ENCODE results near the gene CCL19.

CCL19 gene

DNA sequence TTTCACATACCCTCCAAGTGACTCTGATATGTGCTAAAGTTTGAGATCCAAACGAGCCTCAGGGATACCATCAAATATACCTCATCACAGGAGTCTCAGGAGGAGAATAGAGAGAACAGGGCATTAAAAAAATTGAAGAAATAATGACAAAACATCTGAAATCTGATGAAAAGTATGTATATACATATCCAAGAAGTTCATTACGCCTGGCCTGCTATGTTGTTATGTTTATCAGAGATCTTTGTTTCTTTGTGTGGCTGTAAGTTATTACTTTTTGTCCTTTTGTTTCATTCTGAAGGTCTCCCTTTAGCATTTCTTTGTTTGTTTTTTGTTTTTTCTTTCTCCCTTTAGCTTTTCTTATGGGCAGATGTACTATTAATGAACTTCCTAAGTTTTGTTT lies 2.5 kb upstream of the CCL19 start:
- no peak for DNase-seq

DNA sequence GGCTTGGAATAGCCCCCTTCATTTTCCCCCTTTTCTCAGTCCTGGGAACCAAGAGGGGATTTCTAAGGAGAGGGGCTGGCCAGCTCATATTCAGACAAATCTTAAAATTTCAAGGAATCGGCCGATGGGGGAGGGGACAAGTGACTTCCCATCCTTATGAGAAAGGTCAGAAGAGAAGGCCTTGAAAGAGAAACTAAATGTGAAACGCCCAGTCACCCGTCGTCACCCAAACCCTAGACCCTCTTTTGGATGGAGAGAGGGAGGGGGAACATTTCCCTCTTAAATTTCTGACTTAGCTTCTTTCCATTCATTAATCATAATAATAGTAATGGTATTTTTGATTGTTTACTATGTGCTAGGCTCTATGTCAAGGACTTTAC lies 850 bp upstream of the CCL19 start:
- DNase-seq = no peak

DNA sequence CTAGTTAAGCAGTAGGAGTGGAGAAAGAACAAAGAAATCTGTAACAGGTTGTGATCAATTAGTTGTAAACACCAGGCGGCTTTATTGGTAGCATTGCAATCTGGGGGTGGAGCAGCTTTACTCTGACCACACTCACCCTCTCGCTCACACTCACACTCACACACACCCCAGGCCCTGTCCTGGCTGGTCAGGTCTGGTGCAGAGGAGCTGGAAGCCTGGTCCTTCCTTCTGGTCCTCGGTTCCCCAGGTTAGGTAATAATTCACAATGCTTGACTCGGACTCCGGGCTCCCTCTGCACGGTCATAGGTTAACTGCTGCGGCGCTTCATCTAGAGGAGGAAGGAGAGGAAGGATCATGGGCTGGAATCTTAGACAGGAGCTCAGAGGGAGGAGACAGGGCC lies 1.6 kb downstream of the CCL19 start:
- DNase-seq = no peak

- no peak for DNase-seq
These were observed 2.0 kb downstream of the CCL19 start for GRCh38 chr9:34689116-34689470.

- no peak for DNase-seq
These were observed 2.6 kb downstream of the CCL19 start for GRCh38 chr9:34688329-34689115.

- no peak for DNase-seq
These were observed 3.6 kb downstream of the CCL19 start for GRCh38 chr9:34687276-34688030.

GRCh38 chr9:34686732-34687131 lies 4.3 kb downstream of the CCL19 start:
- DNase-seq = no peak

- DNase-seq = no peak
These were observed 4.8 kb downstream of the CCL19 start for GRCh38 chr9:34686231-34686630.

GRCh38 chr9:34685591-34685990 lies 5.5 kb downstream of the CCL19 start:
- no peak for DNase-seq

DNA sequence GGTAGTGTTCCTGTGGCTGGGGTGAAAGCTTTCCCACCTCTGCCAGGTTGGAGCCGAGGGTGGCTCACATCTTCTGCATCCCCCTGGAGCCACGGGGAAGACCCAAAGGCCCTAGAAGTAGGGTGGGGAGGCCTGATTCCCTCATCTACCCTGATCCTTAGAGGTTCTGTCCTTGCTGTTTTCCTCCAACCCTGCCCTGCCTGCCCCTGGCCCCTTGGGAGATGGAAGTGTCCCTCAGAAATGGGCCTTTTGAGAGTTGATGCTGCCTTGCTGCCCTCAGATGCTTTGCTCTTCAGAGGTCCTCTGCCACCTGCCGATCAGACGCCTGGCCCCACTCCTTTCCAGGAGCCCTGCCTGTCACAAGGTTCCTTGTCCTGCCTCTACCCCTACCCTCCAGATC lies 6.3 kb downstream of the CCL19 start:
- no peak for DNase-seq

DNA sequence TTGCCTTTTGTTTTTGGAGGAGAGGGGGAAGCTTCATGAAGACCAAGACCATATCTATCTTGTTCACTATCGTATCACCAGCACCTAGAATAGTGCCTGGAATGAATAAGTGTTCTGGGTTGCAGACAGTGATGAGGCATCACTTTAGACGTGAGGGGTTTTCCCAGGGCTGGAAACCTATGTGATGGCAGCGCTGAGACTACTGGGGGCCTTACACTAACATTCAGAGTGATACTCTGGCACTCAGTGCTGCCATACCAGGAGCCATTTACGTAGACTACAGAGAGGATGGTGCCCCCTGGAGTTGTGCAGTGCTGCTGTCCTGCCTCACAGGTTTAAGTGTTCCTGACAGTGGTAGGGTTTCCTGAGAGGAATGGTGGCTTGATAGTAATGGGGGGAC lies 6.9 kb downstream of the CCL19 start:
- no peak for DNase-seq

GRCh38 chr9:34675869-34676268 lies 15.2 kb downstream of the CCL19 start:
- no peak for DNase-seq

DNA sequence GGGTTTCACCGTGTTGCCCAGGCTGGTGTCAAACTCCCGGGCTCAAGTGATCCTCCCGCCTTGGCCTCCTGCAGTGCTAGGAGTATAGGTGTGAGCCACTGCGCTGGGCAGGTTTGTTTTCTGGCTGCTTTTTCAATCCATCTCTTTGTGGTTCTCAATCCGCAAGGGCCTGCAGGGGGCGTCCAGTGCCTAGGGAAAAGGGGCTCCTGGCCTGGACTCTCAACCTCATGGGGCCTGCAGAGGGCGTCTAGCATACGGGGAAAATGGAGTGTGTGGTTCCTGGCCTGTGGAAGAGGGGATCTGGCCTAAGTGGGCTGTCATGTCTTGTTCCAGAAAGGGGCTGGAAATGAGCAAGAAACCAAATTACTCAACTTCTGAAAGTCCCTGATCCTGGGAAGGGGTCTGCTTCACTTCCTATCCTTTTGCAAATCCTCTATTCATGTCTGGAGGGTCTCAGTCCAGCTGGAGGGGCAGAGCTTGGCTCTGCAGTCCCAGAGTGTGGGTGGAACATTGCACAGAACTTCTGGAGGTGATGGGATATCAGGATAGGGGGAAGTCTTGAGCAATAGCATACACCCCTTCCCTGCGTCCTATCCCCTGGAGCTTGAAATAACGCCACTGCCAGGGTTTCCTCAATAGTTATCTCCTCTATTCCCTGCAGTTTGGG lies 15.9 kb downstream of the CCL19 start:
- DNase-seq = peak; percentile 47 to 50

DNA sequence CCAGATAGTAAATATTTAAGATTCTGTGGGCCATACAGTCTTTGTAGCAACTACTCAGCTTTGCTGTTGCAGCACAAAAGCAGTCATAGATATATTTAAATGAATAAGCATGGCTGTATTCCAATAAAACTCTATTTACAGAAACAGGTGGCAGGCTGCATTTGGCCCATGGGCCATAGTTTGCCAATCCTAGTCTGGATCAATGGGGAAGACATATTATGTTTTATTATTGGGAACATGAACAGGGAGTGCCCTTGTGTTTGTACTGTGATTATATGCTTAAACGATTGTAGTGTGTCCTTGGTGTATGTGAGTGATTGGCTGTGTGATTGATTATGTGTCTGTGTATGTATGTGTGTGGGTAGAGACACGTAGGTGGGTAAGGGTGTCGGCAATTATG lies 16.6 kb downstream of the CCL19 start:
- DNase-seq = no peak

- DNase-seq = no peak
These were observed 19.8 kb downstream of the CCL19 start for GRCh38 chr9:34671307-34671706.

- DNase-seq = no peak
These were observed 21.1 kb downstream of the CCL19 start for GRCh38 chr9:34669809-34670562.

DNA sequence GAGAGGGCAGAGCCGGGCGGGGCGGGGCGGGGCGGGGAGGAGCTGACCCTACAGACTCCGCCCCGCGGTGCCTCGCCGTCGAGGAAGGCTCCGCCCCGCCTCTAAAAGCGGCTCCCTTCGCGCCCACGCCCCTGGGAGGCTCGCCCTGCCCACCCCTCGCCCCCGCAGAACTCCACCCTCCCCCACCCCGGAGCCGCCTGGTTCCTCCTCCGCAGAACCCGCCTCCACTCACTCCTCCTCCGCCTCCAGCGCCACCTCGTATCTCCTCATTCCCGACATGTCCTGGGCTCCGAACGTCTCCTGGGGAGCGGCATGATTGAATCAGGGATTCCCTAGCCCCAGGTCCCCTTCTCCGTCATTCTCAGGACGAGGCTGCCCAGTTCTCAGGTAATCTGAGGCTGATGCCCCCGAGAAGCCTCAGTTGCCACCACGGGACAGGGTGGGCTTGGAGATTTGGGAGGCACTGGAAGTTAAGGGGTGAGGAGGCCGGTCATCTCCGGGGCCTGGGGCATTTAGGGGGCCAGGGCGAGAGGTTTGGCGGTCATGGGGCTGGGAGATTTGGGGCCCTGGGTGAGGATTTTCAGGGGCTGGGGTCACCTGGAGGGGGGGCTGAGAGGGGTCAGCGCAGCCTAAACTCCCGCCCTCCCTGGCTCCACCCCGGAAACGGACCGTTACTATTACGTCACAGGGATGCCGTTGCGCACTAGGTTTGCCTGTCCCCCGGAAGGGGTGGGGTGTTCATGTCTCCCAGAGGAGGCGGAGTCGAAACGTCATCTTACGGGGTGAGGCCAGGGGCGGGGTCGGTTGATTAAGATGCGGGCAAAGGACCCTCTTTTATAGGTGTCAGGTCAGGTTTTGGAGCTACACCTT lies 25.5 kb downstream of the CCL19 start:
- DNase-seq = peak; percentile 72 to 76

DNA sequence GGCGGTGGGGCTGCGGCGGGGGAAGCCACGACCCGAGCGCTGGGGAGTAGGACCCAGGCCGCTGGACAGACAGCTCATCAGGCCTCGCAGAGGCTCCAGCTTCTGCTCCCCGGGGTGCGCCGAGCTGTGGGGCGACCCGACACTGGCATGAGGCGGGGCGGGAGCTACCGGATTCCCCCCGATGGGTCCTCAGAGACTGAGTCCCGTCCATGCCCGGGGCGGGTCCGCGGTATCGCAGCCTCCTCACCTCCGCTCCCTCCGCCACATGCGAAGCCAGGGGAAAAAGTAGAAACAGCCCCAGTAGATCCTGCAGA lies 26.1 kb downstream of the CCL19 start:
- DNase-seq = no peak

DNA sequence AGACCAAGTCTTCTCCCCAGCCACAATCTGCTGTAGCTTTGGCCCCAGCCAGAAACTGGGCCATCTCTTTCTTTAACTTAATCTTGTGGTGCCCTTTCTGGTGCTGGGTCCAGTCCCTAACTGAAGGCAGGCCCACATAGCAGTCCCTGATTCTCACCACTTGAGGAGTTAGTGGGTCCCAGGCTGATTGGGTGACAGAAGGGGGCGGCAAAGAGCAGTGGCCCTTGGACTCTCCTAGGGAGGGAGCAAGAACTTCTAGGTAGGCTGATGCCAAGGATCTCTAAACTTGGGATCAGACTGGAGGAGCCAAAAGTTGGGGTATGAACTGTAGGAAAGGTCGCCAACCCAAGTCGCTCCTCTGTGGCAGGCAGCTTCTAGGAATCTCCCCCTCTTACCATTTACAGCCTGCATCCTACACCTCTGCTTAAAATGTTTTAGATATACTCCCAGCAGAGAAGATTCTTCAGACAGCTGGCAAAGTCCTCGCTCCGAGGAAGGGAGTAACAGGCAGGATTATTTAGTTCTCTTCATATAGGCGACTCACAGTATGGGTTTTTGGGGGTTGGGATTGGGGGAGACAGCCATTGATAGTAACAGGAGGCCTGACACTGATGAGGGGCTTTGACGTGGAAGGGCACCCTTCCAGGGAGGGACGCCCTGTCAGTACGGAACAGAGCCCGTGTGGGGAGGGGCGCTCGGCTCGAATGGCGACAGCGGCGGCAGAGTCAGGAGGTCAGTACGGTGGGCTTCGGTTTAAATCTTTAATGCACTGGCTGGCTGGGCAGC lies 26.6 kb downstream of the CCL19 start:
- DNase-seq = peak; percentile 46 to 49

- no peak for DNase-seq
These were observed 27.8 kb downstream of the CCL19 start for GRCh38 chr9:34663303-34663605.

GRCh38 chr9:34662526-34663302 lies 28.4 kb downstream of the CCL19 start, which contains the start of gene CCL27:
TSS of gene CCL27 (minus strand) at chr9:34662657. CDS start at chr9:34662633, 24 bp downstream.
- DNase-seq = no peak

All from stimulated activated CD4-positive, alpha-beta T cell treated with anti-CD3 and anti-CD28 coated beads, Interleukin-2, amount 100 ng/mL, for 48 hours (primary cell).